Loucy (cell line): ENCODE data around the gene FAR2.

Experiments used
- H2AFZ ChIP-seq: fragments of 200-600 bp; sonication (generic); 2 replicates; pipeline ENCODE4 v1.6.0; 2016; ENCODE audit warnings: antibody characterized with exemption, mild to moderate bottlenecking, low read length, moderate library complexity
- H3F3A ChIP-seq: fragments of 200-600 bp; 2 replicates; pipeline ENCODE4 v1.6.0; 2016; ENCODE audit warnings: antibody characterized with exemption, low read depth, mild to moderate bottlenecking
- H3K27me3 ChIP-seq: fragments of 200-600 bp; sonication (generic); 2 replicates; pipeline ENCODE4 v1.6.1; 2014; ENCODE audit warnings: low read length, mild to moderate bottlenecking; ENCODE audit not compliant: insufficient read depth, poor library complexity, severe bottlenecking
- H3K36me3 ChIP-seq: fragments of 200-600 bp; sonication (generic); 2 replicates; pipeline ENCODE4 v1.6.1; 2016; ENCODE audit warnings: low read length; ENCODE audit not compliant: insufficient read depth
- H3K4me1 ChIP-seq: fragments of 200-600 bp; sonication (generic); 2 replicates; pipeline ENCODE4 v1.5.1; 2014; ENCODE audit warnings: low read length, mild to moderate bottlenecking; ENCODE audit not compliant: insufficient read depth, poor library complexity, severe bottlenecking
- H3K4me2 ChIP-seq: fragments of 200-600 bp; sonication (generic); 2 replicates; pipeline ENCODE4 v1.6.0; 2014; ENCODE audit warnings: antibody characterized with exemption, low read length, low read depth, mild to moderate bottlenecking; ENCODE audit not compliant: poor library complexity, severe bottlenecking
- H3K4me3 ChIP-seq: fragments of 200-600 bp; sonication (generic); 2 replicates; pipeline ENCODE4 v1.5.1; 2014; ENCODE audit warnings: low read length, mild to moderate bottlenecking, mixed read lengths; ENCODE audit not compliant: poor library complexity, severe bottlenecking
- H3K79me2 ChIP-seq: fragments of 200-600 bp; sonication (generic); 2 replicates; pipeline ENCODE4 v1.6.1; 2014; ENCODE audit warnings: low read length; ENCODE audit not compliant: insufficient read depth
- H3K9ac ChIP-seq: fragments of 200-600 bp; sonication (generic); 2 replicates; pipeline ENCODE4 v1.6.0; 2014; ENCODE audit warnings: mild to moderate bottlenecking, low read depth, low read length, moderate library complexity; ENCODE audit not compliant: poor library complexity, severe bottlenecking
- H3K9me2 ChIP-seq: fragments of 200-600 bp; sonication (generic); replicated peaks from 2 replicates; pipeline ENCODE4 v1.6.1; 2016; ENCODE audit warnings: low read depth, low read length, mixed read lengths
- H3K9me3 ChIP-seq: fragments of 200-600 bp; sonication (generic); 2 replicates; pipeline ENCODE4 v1.6.1; 2014; ENCODE audit warnings: mild to moderate bottlenecking, antibody characterized with exemption, low read length, low read depth; ENCODE audit not compliant: insufficient read depth
- H4K20me1 ChIP-seq: fragments of 200-600 bp; sonication (generic); 2 replicates; pipeline ENCODE4 v1.6.0; 2014; ENCODE audit warnings: antibody characterized with exemption, low read length, mild to moderate bottlenecking; ENCODE audit not compliant: insufficient read depth, poor library complexity, severe bottlenecking
- CTCF ChIP-seq: fragments of 200-600 bp; sonication (generic); conservative IDR thresholded peaks from 2 replicates; pipeline ENCODE4 v1.5.1; 2014; ENCODE audit warnings: mild to moderate bottlenecking, antibody characterized with exemption, low read length
- EZH2phosphoT487 ChIP-seq: fragments of 200-600 bp; IDR thresholded peaks from 2 replicates; pipeline ENCODE4 v1.6.1; 2018; ENCODE audit warnings: antibody characterized with exemption, mild to moderate bottlenecking, moderate library complexity, borderline replicate concordance

The FAR2 gene

GRCh38 chr12:29333178-29333577 lies 184.1 kb downstream of the FAR2 start:
- H3K4me3 ChIP-seq: no peak overlapping the region
- H2AFZ ChIP-seq: no peak overlapping the region
- peaks cover 12% of the 10 kb centered on the region; the same call in 1 of the 2 replicates for H3K36me3 ChIP-seq
- H3K9me3 ChIP-seq: no peaks in the 10 kb centered on the region
- no peak overlapping the region for H3K9ac ChIP-seq
- TF ChIP-seq EZH2phosphoT487 (no peak), CTCF (no peak)
- no peaks in the 10 kb centered on the region for H3K4me1 ChIP-seq
- H3K79me2 ChIP-seq: no peaks in the 10 kb centered on the region
- H3K27me3 ChIP-seq: no peaks in the 10 kb centered on the region
- no peaks in the 10 kb centered on the region for H3K9me2 ChIP-seq
- no peaks in the 10 kb centered on the region for H4K20me1 ChIP-seq
- no peak overlapping the region for H3K4me2 ChIP-seq
- no peaks in the 10 kb centered on the region for H3F3A ChIP-seq

- no peaks in the 10 kb centered on the region for H3K9me3 ChIP-seq
- H3K36me3 ChIP-seq: peaks cover 19% of the 10 kb centered on the region
- H3K4me1 ChIP-seq: no peaks in the 10 kb centered on the region
- H3K27me3 ChIP-seq: no peaks in the 10 kb centered on the region
- H3K4me2 ChIP-seq: no peak overlapping the region
- no peaks in the 10 kb centered on the region for H3F3A ChIP-seq
- no peak overlapping the region for H2AFZ ChIP-seq
- H4K20me1 ChIP-seq: no peaks in the 10 kb centered on the region
- H3K79me2 ChIP-seq: no peaks in the 10 kb centered on the region
- TF ChIP-seq CTCF (no peak), EZH2phosphoT487 (no peak)
- H3K9me2 ChIP-seq: no peaks in the 10 kb centered on the region
- no peak overlapping the region for H3K9ac ChIP-seq
- H3K4me3 ChIP-seq: no peak overlapping the region
Observed at GRCh38 chr12:29334937-29335336, 185.9 kb downstream of the FAR2 start.

GRCh38 chr12:29337325-29337724 lies 188.2 kb downstream of the FAR2 start:
- H3K9me3 ChIP-seq: no peaks in the 10 kb centered on the region
- H3K9me2 ChIP-seq: no peaks in the 10 kb centered on the region
- no peaks in the 10 kb centered on the region for H3F3A ChIP-seq
- no peak overlapping the region for H3K4me3 ChIP-seq
- H3K36me3 ChIP-seq: peaks cover 40% of the 10 kb centered on the region
- H3K4me2 ChIP-seq: no peak overlapping the region
- no peaks in the 10 kb centered on the region for H3K79me2 ChIP-seq
- no peak overlapping the region for H2AFZ ChIP-seq
- H4K20me1 ChIP-seq: no peaks in the 10 kb centered on the region
- no peaks in the 10 kb centered on the region for H3K27me3 ChIP-seq
- no peaks in the 10 kb centered on the region for H3K4me1 ChIP-seq
- no peak for TF ChIP-seq EZH2phosphoT487
- no peak for TF ChIP-seq CTCF
- H3K9ac ChIP-seq: no peak overlapping the region
